ENCODE results near the gene CMTM4.

The CMTM4 gene

DNA sequence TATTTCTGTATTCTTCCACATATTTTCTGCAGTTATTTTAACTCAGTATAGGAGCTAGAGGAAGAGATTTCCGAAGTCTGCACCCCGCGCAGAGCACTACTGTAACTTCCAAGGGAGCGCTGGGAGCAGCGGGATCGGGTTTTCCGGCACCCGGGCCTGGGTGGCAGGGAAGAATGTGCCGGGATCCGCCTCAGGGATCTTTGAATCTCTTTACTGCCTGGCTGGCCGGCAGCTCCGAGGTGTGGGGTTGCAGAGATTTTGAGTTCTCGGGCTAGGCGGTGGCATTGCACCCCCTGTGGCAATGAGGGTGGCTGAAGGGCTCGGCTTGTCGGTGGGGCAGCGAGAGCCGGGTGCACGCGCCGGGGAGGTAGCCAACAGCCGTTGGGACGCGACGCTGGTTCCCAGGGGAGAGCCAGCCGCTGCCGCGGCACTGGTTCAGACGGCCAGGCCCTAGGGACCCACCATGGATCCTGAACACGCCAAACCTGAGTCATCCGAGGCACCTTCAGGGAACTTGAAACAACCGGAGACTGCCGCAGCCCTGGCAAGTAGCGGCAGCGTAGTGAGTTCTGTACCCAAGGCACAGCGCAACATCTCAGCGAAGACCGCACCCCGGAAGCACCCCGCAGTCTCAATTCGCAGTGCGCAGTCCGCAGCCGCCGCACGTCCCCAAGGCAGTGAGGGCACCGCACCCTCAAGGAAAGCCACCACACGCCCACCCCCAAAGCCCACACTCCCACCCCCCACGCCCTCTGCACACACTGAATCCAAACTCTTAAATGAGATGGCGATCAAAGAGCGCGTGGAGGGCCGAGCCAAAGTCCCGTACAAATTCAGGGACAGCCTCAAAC, 130.3 kb downstream of the CMTM4 start, which contains the start of gene CMTM1:
TSS of gene CMTM1 (plus strand) at position 389 of the 851 bp plus-strand sequence. CDS start at position 464, 75 bp downstream.
- no peak for DNase-seq (ENCODE audit: low spot score)
